Skeletal muscle satellite cell (primary cell): ENCODE measurements around the gene SSC5D.
"Not testable (repeated sequence)": the region's sequence is repeated elsewhere in the genome, so short reads cannot be mapped to it uniquely, and the experiment has no call there.

ENCODE experiments used
- H3K27me3 ChIP-seq: 2 replicates; pipeline ENCODE4 v1.7.0; 2013; ENCODE audit warnings: low read length; ENCODE audit not compliant: control insufficient read depth, insufficient read depth
- H3K36me3 ChIP-seq: 2 replicates; pipeline ENCODE4 v1.7.0; 2013; ENCODE audit warnings: mild to moderate bottlenecking, control low read depth, low read length; ENCODE audit not compliant: insufficient read depth
- H3K4me1 ChIP-seq: 2 replicates; pipeline ENCODE4 v1.7.0; 2013; ENCODE audit warnings: low read length; ENCODE audit not compliant: control insufficient read depth, insufficient read depth
- H3K4me2 ChIP-seq: 2 replicates; pipeline ENCODE4 v1.7.0; 2013; ENCODE audit warnings: mild to moderate bottlenecking, low read length
- H3K4me3 ChIP-seq: 2 replicates; pipeline ENCODE4 v1.7.0; 2013; ENCODE audit warnings: low read length
- H3K9ac ChIP-seq: 2 replicates; pipeline ENCODE4 v1.7.0; 2013; ENCODE audit warnings: mild to moderate bottlenecking, low read depth, low read length, moderate library complexity
- H3K9me3 ChIP-seq: replicated peaks from 2 replicates; pipeline ENCODE4 v1.7.0; 2013; ENCODE audit warnings: mild to moderate bottlenecking, control low read depth, low read length

SSC5D gene

DNA sequence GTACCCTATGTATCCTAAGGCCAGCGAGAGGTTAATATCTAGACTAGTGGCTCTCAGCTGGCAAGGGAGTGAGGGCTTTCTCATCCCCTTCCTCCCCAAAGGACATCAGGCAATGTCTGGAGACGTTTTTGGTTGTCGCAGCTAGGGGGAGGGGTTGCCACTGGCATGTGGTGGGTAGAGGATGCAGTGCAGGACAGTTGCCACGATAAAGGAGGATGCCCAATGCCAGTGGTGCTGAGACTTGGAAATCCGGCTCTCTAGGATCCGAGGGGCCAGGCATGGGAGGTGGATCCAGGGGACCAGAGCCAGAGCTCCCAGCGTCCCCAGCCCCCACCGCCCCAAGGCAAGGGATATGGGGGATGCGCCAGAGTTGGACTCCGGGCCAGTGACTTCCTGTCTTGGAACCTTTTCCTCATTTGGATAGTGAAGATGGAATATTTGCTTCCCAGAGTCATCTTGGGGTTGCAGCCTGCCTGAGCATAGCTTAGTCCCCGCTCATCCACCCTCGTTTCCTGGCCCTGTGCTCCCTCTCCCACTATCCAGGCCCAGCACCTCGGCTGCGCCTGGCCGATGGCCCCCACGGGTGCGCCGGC lies 4.9 kb downstream of the SSC5D start:
- Histone ChIP-seq H3K4me3 (no peak overlapping the region), H3K4me1 (peaks cover 13% of the 10 kb centered on the region), H3K27me3 (peaks cover 5% of the 10 kb centered on the region), H3K36me3 (no peaks in the 10 kb centered on the region), H3K9ac (no peak overlapping the region), H3K4me2 (no peak overlapping the region), H3K9me3 (no peaks in the 10 kb centered on the region)

DNA sequence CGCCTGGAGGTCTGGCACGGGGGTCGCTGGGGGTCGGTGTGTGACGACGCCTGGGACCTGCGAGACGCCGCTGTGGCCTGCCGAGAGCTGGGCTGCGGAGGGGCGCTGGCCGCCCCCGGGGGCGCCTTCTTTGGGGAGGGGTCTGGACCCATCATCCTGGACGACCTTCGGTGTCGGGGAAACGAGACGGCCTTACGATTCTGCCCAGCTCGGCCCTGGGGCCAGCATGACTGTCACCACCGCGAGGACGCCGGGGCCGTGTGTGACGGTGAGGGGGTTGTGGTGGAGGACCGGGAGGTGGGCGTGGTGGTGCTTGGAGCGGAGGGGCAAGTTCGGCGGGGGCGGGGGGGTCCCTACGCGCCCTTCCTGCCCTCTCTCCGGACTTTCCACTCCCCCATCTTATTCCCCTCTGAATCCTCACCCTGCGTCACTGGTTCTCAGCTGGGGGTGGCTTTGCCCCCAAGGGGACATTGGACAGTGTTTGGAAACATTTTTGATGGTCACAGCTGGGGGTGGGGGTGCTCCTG lies 5.5 kb downstream of the SSC5D start:
- H3K9ac ChIP-seq = no peak overlapping the region
- peaks cover 5% of the 10 kb centered on the region for H3K27me3 ChIP-seq
- H3K4me2 ChIP-seq = no peak overlapping the region
- H3K9me3 ChIP-seq = no peaks in the 10 kb centered on the region
- H3K36me3 ChIP-seq = no peaks in the 10 kb centered on the region
- no peak overlapping the region for H3K4me3 ChIP-seq
- peaks cover 9% of the 10 kb centered on the region for H3K4me1 ChIP-seq

DNA sequence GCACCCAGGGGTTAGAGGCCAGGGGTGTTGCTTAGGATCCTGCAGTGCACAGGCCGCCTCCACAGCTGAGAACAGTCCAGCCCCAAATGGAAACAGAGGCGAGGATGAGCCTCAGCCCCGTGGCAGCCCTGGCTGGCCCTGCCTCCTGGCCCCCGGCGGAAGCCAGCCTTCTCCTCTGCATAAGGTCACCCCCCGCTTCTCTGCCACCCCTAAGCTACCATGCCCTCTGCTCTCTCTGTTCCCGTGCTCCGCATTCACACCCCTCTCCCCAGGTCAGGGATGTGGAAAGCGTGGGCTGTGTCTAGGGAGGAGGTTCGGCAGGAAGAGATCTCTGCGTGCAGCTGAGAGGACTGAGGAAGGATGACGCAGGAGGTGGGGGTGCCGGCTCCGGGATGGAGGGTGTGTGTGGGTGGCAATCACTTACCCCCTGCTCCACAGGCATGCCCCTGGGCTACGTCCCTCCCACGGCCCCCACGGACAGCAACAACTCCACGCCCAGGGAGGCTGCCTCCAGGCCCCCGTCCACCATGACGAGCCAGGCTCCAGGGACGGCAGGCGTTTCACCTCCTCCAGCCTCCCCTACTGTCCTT lies 6.0 kb downstream of the SSC5D start:
- Histone ChIP-seq H3K4me2 (no peak overlapping the region), H3K9me3 (no peaks in the 10 kb centered on the region), H3K4me3 (no peak overlapping the region), H3K9ac (no peak overlapping the region), H3K27me3 (peaks cover 5% of the 10 kb centered on the region), H3K4me1 (peaks cover 5% of the 10 kb centered on the region), H3K36me3 (no peaks in the 10 kb centered on the region)

DNA sequence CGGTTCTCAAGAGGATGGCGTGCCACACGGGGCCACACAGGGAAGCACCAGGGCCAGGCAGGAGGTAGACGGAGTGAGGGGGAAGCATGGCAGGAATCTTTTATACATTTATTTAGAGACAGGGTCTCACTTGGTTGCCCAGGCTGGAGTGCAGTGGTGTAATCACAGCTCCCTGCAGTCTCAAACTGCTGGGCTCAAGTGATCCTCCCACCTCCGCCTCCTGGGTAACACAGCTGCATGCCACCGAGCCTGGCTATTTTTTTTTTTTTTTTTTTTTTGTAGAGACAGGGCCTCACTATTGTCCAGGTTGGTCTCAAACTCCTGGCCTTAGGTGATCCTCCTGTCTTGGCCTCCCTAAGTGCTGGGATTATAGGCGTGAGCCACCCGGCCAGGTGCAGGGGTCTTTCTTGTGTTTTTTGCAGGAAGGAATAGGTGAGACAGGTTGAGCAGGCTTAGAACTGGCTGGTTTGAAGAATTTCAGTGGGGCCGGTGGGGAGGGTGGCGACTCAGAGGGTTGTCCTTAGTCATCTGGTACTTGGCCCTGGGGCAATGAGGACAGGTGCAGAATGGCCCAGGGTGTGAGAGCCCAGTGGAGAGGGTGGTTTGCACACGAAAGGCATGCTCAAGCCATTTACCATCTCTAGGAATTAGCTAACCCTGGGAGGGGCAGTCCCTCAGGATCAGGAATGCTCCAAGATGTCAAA lies 7.6 kb downstream of the SSC5D start:
- Histone ChIP-seq H3K27me3 (peaks cover 5% of the 10 kb centered on the region), H3K4me1 (no peaks in the 10 kb centered on the region)

DNA sequence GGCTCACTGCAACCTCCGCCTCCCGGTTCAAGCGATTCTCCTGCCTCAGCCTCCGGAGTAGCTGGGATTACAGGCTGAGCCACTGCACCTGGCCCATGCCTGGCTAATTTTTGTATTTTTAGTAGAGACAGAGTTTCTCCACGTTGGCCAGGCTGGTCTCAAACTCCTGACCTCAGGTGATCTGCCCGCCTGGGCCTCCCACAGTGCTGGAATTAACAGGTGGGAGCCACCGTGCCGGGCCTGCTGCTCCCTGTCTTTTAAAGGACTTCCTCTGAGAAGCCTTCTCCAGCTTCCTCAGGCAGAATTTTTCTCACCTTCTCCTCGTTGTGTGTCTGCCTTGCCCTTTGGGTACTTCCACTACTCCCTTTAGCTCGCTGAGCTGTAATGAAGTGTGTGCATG lies 8.6 kb downstream of the SSC5D start:
- not testable (repeated sequence) for H3K9me3 ChIP-seq, H3K36me3 ChIP-seq, H3K4me1 ChIP-seq, H3K9ac ChIP-seq, H3K4me2 ChIP-seq, H3K27me3 ChIP-seq, H3K4me3 ChIP-seq

More for the DNA sequence above, 7.6 kb downstream of the SSC5D start:
- Histone ChIP-seq H3K4me2 (no peak overlapping the region), H3K9me3 (no peaks in the 10 kb centered on the region), H3K9ac (no peak overlapping the region), H3K36me3 (no peaks in the 10 kb centered on the region), H3K4me3 (no peak overlapping the region)

DNA sequence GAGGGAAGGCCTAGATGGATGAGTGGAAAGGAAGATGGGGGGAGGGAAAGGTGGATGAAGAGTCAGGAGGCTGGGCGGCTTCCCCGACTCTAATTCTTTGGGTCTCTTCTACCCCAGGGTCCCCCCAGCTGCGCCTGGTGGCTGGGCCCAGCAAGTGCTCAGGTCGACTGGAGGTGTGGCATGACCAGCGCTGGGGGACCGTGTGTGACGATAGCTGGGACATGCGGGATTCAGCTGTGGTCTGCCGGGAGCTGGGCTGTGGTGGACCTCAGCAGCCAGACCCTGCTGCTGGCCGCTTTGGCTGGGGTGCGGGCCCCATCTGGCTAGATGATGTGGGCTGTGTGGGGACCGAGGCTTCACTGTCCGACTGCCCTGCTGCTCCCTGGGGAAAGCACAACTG lies 9.5 kb downstream of the SSC5D start:
- Histone ChIP-seq H3K9me3 (no peaks in the 10 kb centered on the region), H3K4me3 (no peak overlapping the region), H3K9ac (no peak overlapping the region), H3K4me2 (no peak overlapping the region), H3K4me1 (no peaks in the 10 kb centered on the region), H3K36me3 (no peaks in the 10 kb centered on the region), H3K27me3 (no peaks in the 10 kb centered on the region)

DNA sequence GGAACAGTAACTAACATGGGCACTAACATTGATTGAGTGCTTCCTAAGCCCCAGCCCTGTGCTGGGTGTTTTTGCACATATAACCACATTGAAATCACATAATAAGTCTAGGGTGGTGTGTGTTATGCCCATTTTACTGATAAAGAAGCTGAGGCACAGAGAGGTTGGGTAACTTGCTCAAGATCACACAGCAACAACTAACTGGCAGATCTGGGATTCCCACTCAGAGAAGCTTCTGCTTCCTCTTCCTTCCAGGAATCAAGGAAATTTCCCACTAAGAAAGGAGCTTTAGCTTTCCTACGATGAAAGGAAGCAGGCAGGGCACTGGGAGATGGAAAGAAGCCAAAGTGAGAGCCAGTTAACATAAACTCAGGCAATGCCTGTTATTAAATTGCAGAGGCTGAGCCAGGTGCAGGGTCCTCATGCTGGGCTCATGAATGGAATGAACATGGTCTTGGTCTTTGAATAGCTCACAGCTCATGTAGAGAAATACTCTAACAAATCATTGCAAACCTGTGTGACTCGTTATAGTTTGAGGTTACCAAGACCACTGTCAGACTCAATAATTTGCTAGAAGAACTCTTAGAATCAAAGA lies 10.1 kb downstream of the SSC5D start:
- no peaks in the 10 kb centered on the region for H3K27me3 ChIP-seq
- no peak overlapping the region for H3K4me2 ChIP-seq
- H3K4me3 ChIP-seq = no peak overlapping the region
- H3K4me1 ChIP-seq = no peaks in the 10 kb centered on the region
- H3K36me3 ChIP-seq = no peaks in the 10 kb centered on the region
- H3K9me3 ChIP-seq = no peaks in the 10 kb centered on the region
- H3K9ac ChIP-seq = no peak overlapping the region

DNA sequence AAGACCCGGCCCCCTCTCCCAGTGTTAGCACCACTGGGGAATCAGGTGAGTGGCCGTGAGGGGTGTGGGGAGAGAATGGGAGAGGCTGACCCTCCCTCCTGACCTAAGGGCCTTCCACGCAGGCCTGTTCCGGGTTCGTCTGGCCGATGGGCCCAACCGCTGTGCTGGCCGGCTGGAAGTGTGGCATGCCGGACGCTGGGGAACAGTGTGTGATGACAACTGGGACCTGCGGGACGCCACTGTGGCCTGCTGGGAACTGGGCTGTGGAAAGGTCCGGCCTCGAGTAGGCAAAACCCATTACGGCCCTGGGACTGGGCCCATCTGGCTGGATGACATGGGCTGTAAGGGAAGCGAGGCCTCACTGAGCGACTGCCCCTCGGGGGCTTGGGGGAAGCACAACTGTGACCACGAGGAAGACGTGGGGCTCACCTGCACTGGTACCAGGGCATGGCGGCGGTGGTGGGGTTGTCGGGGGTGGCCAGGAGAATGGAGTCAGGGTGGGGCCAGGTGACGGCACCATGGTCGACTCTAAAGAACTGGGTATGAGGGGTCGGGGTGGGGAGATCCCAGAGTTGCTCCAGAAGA lies 12.2 kb downstream of the SSC5D start:
- Histone ChIP-seq H3K9me3 (no peaks in the 10 kb centered on the region), H3K4me3 (no peak overlapping the region), H3K9ac (no peak overlapping the region), H3K36me3 (no peaks in the 10 kb centered on the region), H3K27me3 (peaks cover 3% of the 10 kb centered on the region), H3K4me1 (no peaks in the 10 kb centered on the region), H3K4me2 (no peak overlapping the region)

DNA sequence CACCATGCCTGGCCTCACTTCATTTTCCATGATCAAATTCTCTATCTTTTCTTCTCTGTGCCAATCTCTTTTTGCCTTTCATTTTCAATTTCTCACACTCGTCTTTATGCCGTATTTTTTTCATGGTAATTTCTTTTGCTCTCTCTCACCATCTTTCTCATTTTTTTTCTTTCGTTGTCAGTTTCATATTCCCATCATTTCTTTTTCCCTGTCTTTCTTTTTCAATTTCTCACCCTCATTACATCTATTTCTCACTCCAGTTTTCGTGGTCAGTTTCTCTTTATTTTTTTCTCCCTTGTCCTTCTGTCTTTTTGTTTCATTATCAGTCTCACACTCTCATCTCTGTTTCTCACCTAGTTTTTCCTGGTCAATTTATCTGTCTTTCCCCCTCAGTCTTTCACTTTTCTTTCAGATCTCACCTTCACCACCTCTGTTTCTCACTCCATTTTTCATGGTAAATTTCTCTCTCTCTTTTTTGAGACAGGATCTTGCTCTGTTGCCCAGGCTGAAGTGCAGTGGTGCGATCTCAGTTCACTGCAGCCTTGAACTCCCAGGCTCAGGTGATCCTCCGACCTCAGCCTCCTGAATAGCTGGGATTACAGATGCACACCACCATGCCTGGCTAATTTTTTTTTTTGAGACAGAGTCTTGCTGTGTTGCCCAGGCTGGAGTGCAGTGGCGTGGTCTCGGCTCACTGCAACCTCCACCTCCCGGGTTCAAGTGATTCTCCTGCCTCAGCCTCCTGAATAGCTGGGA lies 14.1 kb downstream of the SSC5D start:
- H3K27me3 ChIP-seq = peaks cover 3% of the 10 kb centered on the region
- H3K4me1 ChIP-seq = no peaks in the 10 kb centered on the region
- no peak overlapping the region for H3K9ac ChIP-seq
- no peak overlapping the region for H3K4me3 ChIP-seq
- no peak overlapping the region for H3K4me2 ChIP-seq
- H3K9me3 ChIP-seq = no peaks in the 10 kb centered on the region
- H3K36me3 ChIP-seq = no peaks in the 10 kb centered on the region

DNA sequence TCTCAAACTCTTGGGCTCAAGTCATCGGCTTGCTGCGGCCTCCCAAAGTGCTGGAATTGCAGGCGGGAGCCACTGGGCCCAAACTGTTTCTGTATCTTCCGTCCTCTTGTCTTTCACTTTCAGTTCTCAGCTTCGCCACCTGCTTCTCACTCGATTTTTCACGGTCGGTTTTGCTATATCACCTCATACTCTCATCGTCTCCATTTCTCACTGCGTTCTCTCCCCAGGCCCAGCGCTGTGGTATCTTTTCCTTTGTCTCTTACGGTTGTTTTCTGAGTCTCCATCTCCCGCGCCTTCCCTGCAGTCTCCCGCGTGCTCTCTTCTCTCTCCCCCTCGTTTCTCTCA lies 14.9 kb downstream of the SSC5D start:
- H3K4me1 ChIP-seq = no peaks in the 10 kb centered on the region
- no peaks in the 10 kb centered on the region for H3K9me3 ChIP-seq
- no peak overlapping the region for H3K4me2 ChIP-seq
- H3K4me3 ChIP-seq = no peak overlapping the region
- H3K27me3 ChIP-seq = peaks cover 3% of the 10 kb centered on the region
- H3K9ac ChIP-seq = no peak overlapping the region
- no peaks in the 10 kb centered on the region for H3K36me3 ChIP-seq
